SK-N-SH (cell line): ENCODE data around the gene PTOV1. TPM values are rescaled to one million over a fixed set of nuclear protein-coding genes. Genes with fewer than 3 reads are reported as not detected.

Source experiments
- CTCF ChIA-PET: fragments of 300-600, 350-600 bp; formaldehyde crosslinking; extraction: SDS; loops from one replicate; lab custom pipeline; 2021; lab: Yijun Ruan, JAX
- POLR2A ChIA-PET: fragments of 350-600 bp; sonication (Branson Sonifier 250); formaldehyde crosslinking; extraction: SDS; loops from one replicate; lab custom pipeline; 2020; ENCODE audit warnings: antibody characterized with exemption, inconsistent platforms; lab: Yijun Ruan, JAX
- DNase-seq: peaks from one replicate; pipeline ENCODE4 v3.0.0; 2012
- H2AFZ ChIP-seq: fragments of 200-600 bp; sonication (generic); 2 replicates; pipeline ENCODE4 v1.8.1; 2016; ENCODE audit warnings: antibody characterized with exemption, mild to moderate bottlenecking, low read depth
- H3F3A ChIP-seq: fragments of 200-600 bp; sonication (generic); replicated peaks from 2 replicates; pipeline ENCODE3; 2016; ENCODE audit warnings: antibody characterized with exemption, mild to moderate bottlenecking; ENCODE audit not compliant: insufficient read depth
- H3K27ac ChIP-seq, 2 experiments: fragments of 200-500 bp in 1 of 2; fragments of 200-600 bp in 1 of 2; sonication (Bioruptor generic) in 1 of 2; sonication (generic), shearing (Covaris generic) in 1 of 2; 2 replicates each; pipeline versions ENCODE4 v1.5.1 to v1.6.1; 2014 to 2016; ENCODE audit warnings: low read depth in 2 of 2, inconsistent platforms in 1 of 2, low read length in 1 of 2, mild to moderate bottlenecking in 1 of 2, mixed read lengths in 1 of 2
- H3K27me3 ChIP-seq: fragments of 200-600 bp; sonication (generic), shearing (Covaris generic); 2 replicates; pipeline ENCODE4 v1.6.1; 2016; ENCODE audit warnings: mixed run types; ENCODE audit not compliant: insufficient read depth
- H3K36me3 ChIP-seq, 2 experiments: fragments of 200-500 bp in 1 of 2; fragments of 200-600 bp in 1 of 2; sonication (Bioruptor generic) in 1 of 2; sonication (generic) in 1 of 2; replicated peaks in 1 of 2; 2 replicates each; pipeline versions ENCODE3 to v1.5.1; 2014 to 2016; ENCODE audit warnings: low read length in 1 of 2, mild to moderate bottlenecking in 1 of 2; ENCODE audit not compliant: insufficient read depth in 2 of 2, control insufficient read depth in 1 of 2
- H3K4me1 ChIP-seq, 2 experiments: fragments of 200-500 bp in 1 of 2; fragments of 200-600 bp in 1 of 2; sonication (Bioruptor generic) in 1 of 2; sonication (generic), shearing (Covaris generic) in 1 of 2; 2 replicates each; pipeline versions ENCODE4 v1.5.1 to v1.6.1; 2014 to 2016; ENCODE audit warnings: low read depth in 1 of 2, low read length in 1 of 2, mixed run types in 1 of 2; ENCODE audit not compliant: insufficient read depth in 2 of 2, control insufficient read depth in 1 of 2
- H3K4me2 ChIP-seq: fragments of 200-600 bp; sonication (generic), shearing (Covaris generic); 2 replicates; pipeline ENCODE4 v1.6.1; 2017; ENCODE audit warnings: mixed run types
- H3K4me3 ChIP-seq, 2 experiments: fragments of 200-500 bp in 1 of 2; fragments of 200-600 bp in 1 of 2; sonication (Bioruptor generic) in 1 of 2; sonication (generic), shearing (Covaris generic) in 1 of 2; 2 replicates each; pipeline versions ENCODE4 v1.5.1 to v1.8.1; 2014 to 2016; ENCODE audit warnings: low read depth in 2 of 2, inconsistent platforms in 1 of 2, low read length in 1 of 2, mild to moderate bottlenecking in 1 of 2, mixed read lengths in 1 of 2, moderate library complexity in 1 of 2
- H3K79me2 ChIP-seq: fragments of 200-600 bp; sonication (generic); 2 replicates; pipeline ENCODE4 v1.8.1; 2017; ENCODE audit warnings: mild to moderate bottlenecking; ENCODE audit not compliant: insufficient read depth
- H3K9ac ChIP-seq: fragments of 200-600 bp; sonication (generic); 2 replicates; pipeline ENCODE4 v1.6.1; 2017; ENCODE audit warnings: mixed run types
- H3K9me2 ChIP-seq: fragments of 200-600 bp; sonication (generic); 2 replicates; pipeline ENCODE4 v1.6.1; 2017; ENCODE audit warnings: mixed run types
- H3K9me3 ChIP-seq: fragments of 200-600 bp; sonication (generic); 2 replicates; pipeline ENCODE4 v1.6.1; 2017; ENCODE audit warnings: mixed run types, mild to moderate bottlenecking, moderate library complexity
- H4K20me1 ChIP-seq: fragments of 200-600 bp; sonication (generic); 2 replicates; pipeline ENCODE4 v1.6.1; 2017; ENCODE audit warnings: mild to moderate bottlenecking, mixed run types; ENCODE audit not compliant: insufficient read depth
- CHD2 ChIP-seq: fragments of 150-350 bp; IDR thresholded peaks from 2 replicates; pipeline ENCODE4 v1.6.1; 2018; ENCODE audit warnings: low read length; ENCODE audit not compliant: partially characterized antibody
- CTCF ChIP-seq: fragments of 200-600 bp; sonication (generic); IDR thresholded peaks from 2 replicates; pipeline ENCODE4 v1.6.1; 2017; ENCODE audit warnings: antibody characterized with exemption, mild to moderate bottlenecking, moderate library complexity
- EP300 ChIP-seq, 2 experiments: IDR thresholded peaks; 2 replicates each; pipeline versions ENCODE4 v1.4.0 to v1.6.1; 2012; ENCODE audit warnings: borderline replicate concordance in 1 of 2, low read depth in 1 of 2, low read length in 1 of 2
- JUND ChIP-seq: IDR thresholded peaks from 2 replicates; pipeline ENCODE4 v1.4.0; 2012
- MEF2A ChIP-seq: IDR thresholded peaks from 2 replicates; pipeline ENCODE4 v1.4.0; 2012; ENCODE audit warnings: low read depth, borderline replicate concordance
- NRF1 ChIP-seq: IDR thresholded peaks from 2 replicates; pipeline ENCODE4 v1.6.1; 2012; ENCODE audit warnings: low read depth, mild to moderate bottlenecking, low read length
- RAD21 ChIP-seq: IDR thresholded peaks from 2 replicates; pipeline ENCODE4 v1.6.1; 2012; ENCODE audit warnings: mild to moderate bottlenecking, low read length
- RFX5 ChIP-seq: IDR thresholded peaks from 2 replicates; pipeline ENCODE4 v1.6.1; 2012; ENCODE audit warnings: mild to moderate bottlenecking, improper control_type of control experiment, low read length
- TAF1 ChIP-seq: IDR thresholded peaks from 2 replicates; pipeline ENCODE4 v1.6.1; 2012; ENCODE audit warnings: low read depth, mild to moderate bottlenecking, low read length, moderate library complexity, borderline replicate concordance
- TCF12 ChIP-seq: IDR thresholded peaks from 2 replicates; pipeline ENCODE4 v1.4.0; 2012
- YY1 ChIP-seq: IDR thresholded peaks from 2 replicates; pipeline ENCODE4 v1.4.0; 2012; ENCODE audit warnings: low read depth, mild to moderate bottlenecking
- WGBS: methylation state at CpG from one replicate; pipeline ENCODE4 v1.1.6; 2017; ENCODE audit warnings: low lambda C conversion rate; 5-methylcytosine and 5-hydroxymethylcytosine counted together
- polyA plus RNA-seq, 3 experiments: library from polyadenylated mRNA; depleted of rRNA; stranded (reverse); fragments of >200 nt; gene quantifications; 2 replicates each; pipeline ENCODE4 v1.2.3, GENCODE V29; 2012
- TF ChIP-seq, protein P1 (sequence below): IDR thresholded peaks from 2 replicates; pipeline ENCODE4 v1.4.0; 2012; ENCODE audit warnings: low read depth
- TF ChIP-seq, protein P2 (sequence below): IDR thresholded peaks from 2 replicates; pipeline ENCODE4 v1.6.1; 2012; ENCODE audit warnings: mild to moderate bottlenecking, low read depth, low read length, moderate library complexity

PTOV1 gene
- polyA plus RNA-seq, 1 of the 3 experiments (the other 2 are of a cell fraction), result 95.0 TPM

- no peaks in the 10 kb centered on the region for H3K9me3 ChIP-seq
- POLR2A ChIA-PET, result interaction anchor here (1.7 to 2.6 kb wide), 2 partner anchors 13 to 51 kb away, joined by 7 to 25 read pairs; partner anchors contain the start of genes FUZ and PTOV1
- whole genome bisulfite sequencing, result 84% methylated on average over 7 of the region's 17 CpGs
- peaks cover 26% of the 10 kb centered on the region for H4K20me1 ChIP-seq
- H3K36me3 ChIP-seq, result peaks cover 25 to 45% of the 10 kb centered on the region in 2 experiments
- no peak overlapping the region for H3K4me2 ChIP-seq
- no peak for DNase-seq
- H3K9ac ChIP-seq, result no peak overlapping the region
- H3K27ac ChIP-seq, result no peak overlapping the region; a peak in 1 of 4 replicates
- H3F3A ChIP-seq, result peaks cover 36% of the 10 kb centered on the region
- H3K79me2 ChIP-seq, result peaks cover 42% of the 10 kb centered on the region
- peaks cover 26 to 31% of the 10 kb centered on the region in 2 experiments; a peak in 3 of 4 replicates for H3K4me1 ChIP-seq
- no peak for TF ChIP-seq NRF1
- H2AFZ ChIP-seq, result no peak overlapping the region
- H3K4me3 ChIP-seq, result no peak overlapping the region
- CTCF ChIA-PET, result interaction anchor here (0.6 to 3.4 kb wide), 2 partner anchors 10 to 113 kb away, joined by 3 to 20 read pairs; no protein-coding TSS in a partner anchor
- no peaks in the 10 kb centered on the region for H3K9me2 ChIP-seq
- no peaks in the 10 kb centered on the region for H3K27me3 ChIP-seq
Measured at GRCh38 chr19:49863935-49864320, 13.0 kb downstream of the PTOV1 start.

DNA sequence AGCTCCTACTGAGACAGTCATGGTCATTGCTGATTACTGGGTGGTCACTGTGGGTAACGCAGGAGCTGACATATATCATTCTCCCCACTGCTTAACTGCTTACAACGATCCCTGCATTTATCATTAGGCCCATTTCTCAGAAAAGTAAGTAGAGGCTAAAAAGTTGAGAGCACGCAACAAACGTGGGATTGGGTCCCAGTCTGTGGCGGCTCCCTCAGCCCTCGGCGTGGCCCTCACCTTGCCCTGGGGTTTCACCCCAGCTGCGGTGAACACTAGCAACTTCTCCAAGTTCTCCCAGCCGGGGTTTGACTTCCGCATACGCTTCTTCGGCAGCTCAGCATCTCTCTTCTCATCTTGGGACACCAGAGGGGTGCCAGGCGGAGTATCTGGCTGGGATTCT is 13.9 kb downstream of the PTOV1 start:
- Histone ChIP-seq H3K9me3 (no peaks in the 10 kb centered on the region), H3K27me3 (no peaks in the 10 kb centered on the region), H2AFZ (no peak overlapping the region), H3K27ac (no peak overlapping the region), H3F3A (peaks cover 26% of the 10 kb centered on the region), H3K4me1 (peaks cover 27 to 34% of the 10 kb centered on the region in 2 experiments; a peak in 3 of 4 replicates), H3K36me3 (peaks cover 25 to 42% of the 10 kb centered on the region in 2 experiments), H3K79me2 (peaks cover 42% of the 10 kb centered on the region), H3K4me3 (peak overlapping the region; percentile 20 to 91; a peak in 3 of 4 replicates), H3K4me2 (peak overlapping the region; percentile 96), H3K9ac (no peak overlapping the region), H4K20me1 (peaks cover 20% of the 10 kb centered on the region), H3K9me2 (no peaks in the 10 kb centered on the region)
- no peak for DNase-seq
- TF ChIP-seq, protein P1, sequence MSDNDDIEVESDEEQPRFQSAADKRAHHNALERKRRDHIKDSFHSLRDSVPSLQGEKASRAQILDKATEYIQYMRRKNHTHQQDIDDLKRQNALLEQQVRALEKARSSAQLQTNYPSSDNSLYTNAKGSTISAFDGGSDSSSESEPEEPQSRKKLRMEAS, result no peak
- no peak for TF ChIP-seq JUND
- TF ChIP-seq MEF2A, result no peak
- TF ChIP-seq CHD2, result no peak
- ChIA-PET CTCF (interaction anchor here (1.1 to 3.4 kb wide), 3 partner anchors 11 to 193 kb away, joined by 3 to 20 read pairs (median 4); partner anchors contain the start of gene PTOV1), POLR2A (interaction anchor here (0.6 to 2.6 kb wide), 4 partner anchors 10 to 174 kb away, joined by 3 to 25 read pairs (median 6); partner anchors contain the start of genes CPT1C, FUZ and PTOV1)
- 83% methylated on average over 10 of the region's 13 CpGs for WGBS

DNA sequence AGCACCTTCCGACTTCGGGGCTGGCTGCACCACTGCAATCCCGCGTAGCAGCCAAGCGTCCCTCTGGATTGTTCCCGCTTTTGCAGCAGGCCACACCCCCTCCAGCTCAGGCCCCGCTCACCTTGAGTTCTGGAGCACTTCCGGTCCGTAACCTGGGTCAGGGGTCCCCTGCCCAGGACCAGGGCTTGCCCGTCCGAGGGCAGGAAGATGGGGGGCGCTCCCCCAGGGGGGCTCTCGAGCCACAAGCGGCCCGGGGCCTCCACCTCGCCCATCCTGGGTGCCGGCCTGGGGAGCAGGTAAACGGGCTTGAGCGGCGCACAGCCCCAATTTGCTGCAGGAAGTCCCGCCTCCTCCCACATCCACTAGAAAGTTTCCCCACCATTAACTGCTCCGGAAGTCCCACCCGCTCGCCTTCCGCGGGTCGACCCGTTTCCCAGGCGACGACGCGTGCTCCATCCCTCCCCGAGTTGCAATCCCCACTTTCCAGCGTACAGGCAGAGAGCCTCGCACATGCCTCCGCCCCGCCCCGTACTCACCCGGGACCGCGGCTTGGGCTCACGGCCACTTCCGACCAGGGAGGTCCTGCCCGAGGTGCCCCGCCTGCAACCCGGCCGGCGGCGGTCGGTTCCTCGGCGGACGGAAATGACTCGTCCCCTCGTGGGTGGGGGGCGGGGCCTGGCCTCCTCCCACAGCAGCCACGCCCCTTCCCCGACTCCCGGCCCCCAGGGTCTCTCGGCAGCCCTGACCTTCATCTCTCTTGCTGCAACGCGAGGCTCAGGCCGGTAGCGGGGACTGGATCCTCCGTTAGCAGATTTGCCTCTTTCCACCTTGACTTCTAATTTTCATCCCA is 16.2 kb downstream of the PTOV1 start, which contains the start of gene PNKP:
TSS of gene PNKP (minus strand) at position 644 of the 850 bp plus-strand sequence. CDS start at position 272, 372 bp downstream.
- peaks cover 19 to 35% of the 10 kb centered on the region in 2 experiments for H3K36me3 ChIP-seq
- H3K4me2 ChIP-seq, result peak within 1 kb of the TSS; percentile 96
- H3K9me3 ChIP-seq, result no peaks in the 10 kb centered on the region
- H2AFZ ChIP-seq, result peak within 1 kb of the TSS; percentile 85; the same call in 1 of the 2 replicates
- peak within 1 kb of the TSS; percentile 83 for H3K9ac ChIP-seq
- peaks cover 33 to 51% of the 10 kb centered on the region in 2 experiments; a peak in 3 of 4 replicates for H3K4me1 ChIP-seq
- H3K9me2 ChIP-seq, result no peaks in the 10 kb centered on the region
- ChIA-PET POLR2A (interaction anchor here (1.3 to 3.5 kb wide), 3 partner anchors 11 to 17 kb away, joined by 9 to 22 read pairs (median 10); partner anchors contain the start of genes AKT1S1, PTOV1 and TBC1D17), CTCF (interaction anchor here (1.1 to 1.2 kb wide), 2 partner anchors 16 to 195 kb away, joined by 3 to 5 read pairs; partner anchors contain the start of gene PTOV1)
- 1% methylated on average over 21 of the region's 65 CpGs for WGBS
- peaks cover 21% of the 10 kb centered on the region for H3F3A ChIP-seq
- H3K4me3 ChIP-seq, result peak within 1 kb of the TSS; percentile 90 to 91
- H3K27ac ChIP-seq, result peak within 1 kb of the TSS; percentile 96 to 97
- peaks cover 52% of the 10 kb centered on the region for H3K79me2 ChIP-seq
- H4K20me1 ChIP-seq, result peaks cover 19% of the 10 kb centered on the region
- no peaks in the 10 kb centered on the region for H3K27me3 ChIP-seq
- DNase-seq, result peak; percentile 92
- peak; percentile 47; the same call in 1 of the 2 replicates for TF ChIP-seq YY1
- TF ChIP-seq CHD2, result peak; percentile 6
- no peak for TF ChIP-seq EP300 (IDR thresholded peaks at IDR 0.05; ENCODE audit: borderline replicate concordance in 1 of 2, low read depth in 1 of 2, low read length in 1 of 2)
- TF ChIP-seq TCF12, result no peak
- peak; percentile 28; the same call in 1 of the 2 replicates for TF ChIP-seq RFX5
- no peak for TF ChIP-seq RAD21
- 0 out of 2 replicates have a peak, but pooled peaks have one; percentile 22 for TF ChIP-seq TAF1
- no peak for TF ChIP-seq CTCF
- TF ChIP-seq, protein P2, sequence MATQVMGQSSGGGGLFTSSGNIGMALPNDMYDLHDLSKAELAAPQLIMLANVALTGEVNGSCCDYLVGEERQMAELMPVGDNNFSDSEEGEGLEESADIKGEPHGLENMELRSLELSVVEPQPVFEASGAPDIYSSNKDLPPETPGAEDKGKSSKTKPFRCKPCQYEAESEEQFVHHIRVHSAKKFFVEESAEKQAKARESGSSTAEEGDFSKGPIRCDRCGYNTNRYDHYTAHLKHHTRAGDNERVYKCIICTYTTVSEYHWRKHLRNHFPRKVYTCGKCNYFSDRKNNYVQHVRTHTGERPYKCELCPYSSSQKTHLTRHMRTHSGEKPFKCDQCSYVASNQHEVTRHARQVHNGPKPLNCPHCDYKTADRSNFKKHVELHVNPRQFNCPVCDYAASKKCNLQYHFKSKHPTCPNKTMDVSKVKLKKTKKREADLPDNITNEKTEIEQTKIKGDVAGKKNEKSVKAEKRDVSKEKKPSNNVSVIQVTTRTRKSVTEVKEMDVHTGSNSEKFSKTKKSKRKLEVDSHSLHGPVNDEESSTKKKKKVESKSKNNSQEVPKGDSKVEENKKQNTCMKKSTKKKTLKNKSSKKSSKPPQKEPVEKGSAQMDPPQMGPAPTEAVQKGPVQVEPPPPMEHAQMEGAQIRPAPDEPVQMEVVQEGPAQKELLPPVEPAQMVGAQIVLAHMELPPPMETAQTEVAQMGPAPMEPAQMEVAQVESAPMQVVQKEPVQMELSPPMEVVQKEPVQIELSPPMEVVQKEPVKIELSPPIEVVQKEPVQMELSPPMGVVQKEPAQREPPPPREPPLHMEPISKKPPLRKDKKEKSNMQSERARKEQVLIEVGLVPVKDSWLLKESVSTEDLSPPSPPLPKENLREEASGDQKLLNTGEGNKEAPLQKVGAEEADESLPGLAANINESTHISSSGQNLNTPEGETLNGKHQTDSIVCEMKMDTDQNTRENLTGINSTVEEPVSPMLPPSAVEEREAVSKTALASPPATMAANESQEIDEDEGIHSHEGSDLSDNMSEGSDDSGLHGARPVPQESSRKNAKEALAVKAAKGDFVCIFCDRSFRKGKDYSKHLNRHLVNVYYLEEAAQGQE, result 0 out of 2 replicates have a peak, but pooled peaks have one; percentile 25
